Lung (tissue), 12 donors: ENCODE data around the gene ITGA7. TPM values are rescaled to one million over a fixed set of nuclear protein-coding genes. Genes with fewer than 3 reads are reported as not detected.
A peak's percentile ranks its signal among the peaks of the same experiment; 100 is the strongest.

ENCODE experiments used
- ATAC-seq: fragments of 200-7000 bp; cut with Tn5 transposase; one replicate; pipeline ENCODE4 v1.9.1; 2020; ENCODE audit warnings: moderate number of reproducible peaks; ENCODE audit not compliant: insufficient read depth, low FRiP score
- DNase-seq, 3 donors: peaks; one replicate each; pipeline ENCODE4 v3.0.0-alpha.2; 2013 to 2017
- H3K27ac ChIP-seq, 2 donors: one replicate each; pipeline ENCODE4 v1.5.1; 2013; ENCODE audit warnings: mild to moderate bottlenecking in 2 of 2, moderate library complexity in 2 of 2, control low read depth in 1 of 2, inconsistent platforms in 1 of 2, low read depth in 1 of 2, low read length in 1 of 2
- H3K27me3 ChIP-seq, 3 donors: one replicate each; pipeline ENCODE4 v1.5.1; 2013; ENCODE audit warnings: low read length in 2 of 3; ENCODE audit not compliant: control insufficient read depth in 3 of 3, insufficient read depth in 3 of 3
- H3K36me3 ChIP-seq, 4 donors: one replicate each; pipeline ENCODE4 v1.5.1; 2013; ENCODE audit warnings: low read length in 4 of 4, mild to moderate bottlenecking in 1 of 4, moderate library complexity in 1 of 4; ENCODE audit not compliant: control insufficient read depth in 4 of 4, insufficient read depth in 4 of 4
- H3K4me1 ChIP-seq, 5 donors: one replicate each; pipeline ENCODE4 v1.5.1; 2013; ENCODE audit warnings: low read length in 5 of 5, mild to moderate bottlenecking in 2 of 5, moderate library complexity in 1 of 5; ENCODE audit not compliant: control insufficient read depth in 5 of 5, insufficient read depth in 5 of 5
- H3K4me3 ChIP-seq: one replicate; pipeline ENCODE4 v1.5.1; 2013; ENCODE audit warnings: mild to moderate bottlenecking, control low read depth, moderate library complexity
- H3K9ac ChIP-seq, 2 donors: one replicate each; pipeline ENCODE4 v1.5.1; 2013; ENCODE audit warnings: low read length in 2 of 2, control low read depth in 1 of 2; ENCODE audit not compliant: insufficient read depth in 1 of 2
- H3K9me3 ChIP-seq, 4 donors: one replicate each; pipeline ENCODE4 v1.5.1; 2013; ENCODE audit warnings: low read length in 3 of 4, mild to moderate bottlenecking in 1 of 4, moderate library complexity in 1 of 4; ENCODE audit not compliant: control insufficient read depth in 4 of 4, insufficient read depth in 3 of 4
- WGBS, 2 donors: extraction: QIAGEN DNeasy Blood & Tissue Kit; methylation state at CpG; one replicate each; pipeline ENCODE4 v1.1.7; 2013; 5-methylcytosine and 5-hydroxymethylcytosine counted together
- polyA plus RNA-seq, 2 donors: library from polyadenylated mRNA; stranded (reverse); fragments of 200-250 nt; gene quantifications; one replicate each; pipeline ENCODE4 v1.2.1, GENCODE V29; 2013
- total RNA-seq, 2 donors: library from RNA; depleted of rRNA in 1 of 2; stranded (reverse); fragments of >200 nt in 1 of 2; gene quantifications; one replicate each; pipeline ENCODE4 v1.2.1, GENCODE V29; 2014 to 2021
- TF ChIP-seq, protein P1 (sequence below): IDR thresholded peaks from 2 replicates; pipeline ENCODE4 v1.5.1; 2012; ENCODE audit warnings: mild to moderate bottlenecking; ENCODE audit errors: control extremely low read depth, extremely low read depth
- donor health status: control.
- donor health status: control.
- donor health status: Bipolar disorder and iron deficiency.
- donor health status: healthy.
- donor health status: DM: yes; HTN: yes; CAD: no.

Gene ITGA7
- total and polyA plus RNA-seq, 4 donors = 8.2 to 28.4 (median 17.7) TPM

DNA sequence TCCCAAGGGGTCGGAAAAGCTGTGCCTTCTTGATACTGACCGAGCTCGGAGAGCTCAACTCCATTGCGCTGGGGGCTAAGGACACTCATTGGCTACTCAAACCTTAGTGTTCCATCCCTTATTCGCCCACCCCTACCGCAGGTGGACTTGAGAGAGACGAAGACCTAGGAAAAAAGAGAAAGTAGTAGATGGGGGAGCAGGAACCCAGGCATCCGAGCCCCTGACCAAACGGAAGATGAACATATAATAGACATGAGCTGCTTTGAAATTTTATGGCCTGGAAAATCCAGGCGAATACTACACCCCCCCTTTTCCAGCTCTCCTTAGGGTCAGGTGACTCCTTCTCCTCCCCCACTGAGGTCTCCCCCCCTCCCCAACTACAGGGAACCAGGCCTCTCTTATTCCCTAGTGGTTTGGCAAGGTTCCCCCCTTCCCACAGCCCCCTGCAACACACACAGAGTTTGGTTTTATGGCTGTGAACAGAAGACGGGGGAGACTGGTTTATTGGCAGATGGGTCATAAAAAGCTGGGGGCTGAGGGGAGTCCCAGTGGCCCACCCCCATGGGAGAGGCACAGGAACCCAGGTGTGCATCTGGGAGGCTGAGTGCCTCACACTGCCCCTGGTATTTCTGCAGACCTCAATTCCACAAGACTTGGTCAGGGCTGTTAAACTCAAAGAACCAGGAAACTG lies 36.8 kb upstream of the ITGA7 start:
- DNase-seq (no peak), ATAC-seq (no peak)
- no peak overlapping the region for H3K4me3 ChIP-seq
- peaks cover 2 to 34% (median 11%) of the 10 kb centered on the region in 5 donors for H3K4me1 ChIP-seq
- WGBS, 2 donors = 18 to 31% methylated on average over 11 of the region's 11 CpGs
- no peak overlapping the region for H3K27ac ChIP-seq
- TF ChIP-seq, protein P1, sequence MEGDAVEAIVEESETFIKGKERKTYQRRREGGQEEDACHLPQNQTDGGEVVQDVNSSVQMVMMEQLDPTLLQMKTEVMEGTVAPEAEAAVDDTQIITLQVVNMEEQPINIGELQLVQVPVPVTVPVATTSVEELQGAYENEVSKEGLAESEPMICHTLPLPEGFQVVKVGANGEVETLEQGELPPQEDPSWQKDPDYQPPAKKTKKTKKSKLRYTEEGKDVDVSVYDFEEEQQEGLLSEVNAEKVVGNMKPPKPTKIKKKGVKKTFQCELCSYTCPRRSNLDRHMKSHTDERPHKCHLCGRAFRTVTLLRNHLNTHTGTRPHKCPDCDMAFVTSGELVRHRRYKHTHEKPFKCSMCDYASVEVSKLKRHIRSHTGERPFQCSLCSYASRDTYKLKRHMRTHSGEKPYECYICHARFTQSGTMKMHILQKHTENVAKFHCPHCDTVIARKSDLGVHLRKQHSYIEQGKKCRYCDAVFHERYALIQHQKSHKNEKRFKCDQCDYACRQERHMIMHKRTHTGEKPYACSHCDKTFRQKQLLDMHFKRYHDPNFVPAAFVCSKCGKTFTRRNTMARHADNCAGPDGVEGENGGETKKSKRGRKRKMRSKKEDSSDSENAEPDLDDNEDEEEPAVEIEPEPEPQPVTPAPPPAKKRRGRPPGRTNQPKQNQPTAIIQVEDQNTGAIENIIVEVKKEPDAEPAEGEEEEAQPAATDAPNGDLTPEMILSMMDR = no peak
- H3K27me3 ChIP-seq = no peaks in the 10 kb centered on the region
- H3K9me3 ChIP-seq = no peaks in the 10 kb centered on the region
- H3K9ac ChIP-seq = peak overlapping the region; percentile 46 to 74
- H3K36me3 ChIP-seq = peaks cover 0 to 2% (median 0%) of the 10 kb centered on the region in 4 donors

DNA sequence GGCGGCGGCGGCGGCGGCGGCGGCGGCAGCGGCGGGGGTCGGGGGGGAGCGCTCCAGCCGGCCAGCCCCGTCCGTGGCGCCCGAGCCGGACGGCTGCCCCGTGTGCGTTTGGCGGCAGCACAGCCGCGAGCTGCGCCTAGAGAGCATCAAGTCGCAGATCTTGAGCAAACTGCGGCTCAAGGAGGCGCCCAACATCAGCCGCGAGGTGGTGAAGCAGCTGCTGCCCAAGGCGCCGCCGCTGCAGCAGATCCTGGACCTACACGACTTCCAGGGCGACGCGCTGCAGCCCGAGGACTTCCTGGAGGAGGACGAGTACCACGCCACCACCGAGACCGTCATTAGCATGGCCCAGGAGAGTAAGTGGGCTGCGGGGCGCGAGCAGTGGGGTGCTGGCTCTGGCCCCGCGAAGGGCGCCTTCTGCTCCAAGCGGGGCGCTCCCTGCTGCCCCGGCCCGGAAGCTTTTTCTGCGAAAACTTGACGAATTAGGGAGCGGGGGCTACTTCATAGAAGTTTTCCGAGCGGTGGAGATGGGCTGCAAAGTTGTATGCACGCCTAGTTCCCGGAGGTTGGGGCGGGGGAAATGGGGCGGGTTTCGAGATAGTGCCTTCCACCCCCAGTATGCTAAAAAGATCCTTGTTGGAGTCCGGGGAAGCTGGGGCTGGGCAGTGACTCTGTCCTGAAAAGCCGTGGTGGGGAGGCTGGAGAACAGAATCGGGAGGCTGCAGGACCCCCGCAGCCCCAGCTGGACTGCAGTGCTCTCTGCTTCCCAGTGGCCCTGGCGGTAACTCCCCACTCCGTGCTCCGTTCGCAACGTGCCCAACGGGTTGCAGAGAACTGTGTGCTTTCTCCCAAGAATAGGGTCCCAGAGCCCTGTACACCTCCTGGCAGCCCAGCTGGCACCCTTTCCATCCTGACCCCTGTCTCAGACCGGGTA lies 36.0 kb upstream of the ITGA7 start:
- H3K36me3 ChIP-seq = peaks cover 0 to under 1% (median 0%) of the 10 kb centered on the region in 4 donors
- 0 to 1% methylated on average over 62 to 73 of the region's 73 CpGs for WGBS, 2 donors
- peaks cover 2 to 34% (median 11%) of the 10 kb centered on the region in 5 donors for H3K4me1 ChIP-seq
- H3K9ac ChIP-seq = peak overlapping the region; percentile 46 to 74
- H3K27me3 ChIP-seq = no peaks in the 10 kb centered on the region
- peak overlapping the region in 1 of 2 donors; percentile 79 for H3K27ac ChIP-seq
- TF ChIP-seq, protein P1 = no peak
- DNase-seq (peak; percentile 79 to 88 (median 81)), ATAC-seq (peak; percentile 20)
- no peaks in the 10 kb centered on the region for H3K9me3 ChIP-seq
- H3K4me3 ChIP-seq = peak overlapping the region; percentile 57

DNA sequence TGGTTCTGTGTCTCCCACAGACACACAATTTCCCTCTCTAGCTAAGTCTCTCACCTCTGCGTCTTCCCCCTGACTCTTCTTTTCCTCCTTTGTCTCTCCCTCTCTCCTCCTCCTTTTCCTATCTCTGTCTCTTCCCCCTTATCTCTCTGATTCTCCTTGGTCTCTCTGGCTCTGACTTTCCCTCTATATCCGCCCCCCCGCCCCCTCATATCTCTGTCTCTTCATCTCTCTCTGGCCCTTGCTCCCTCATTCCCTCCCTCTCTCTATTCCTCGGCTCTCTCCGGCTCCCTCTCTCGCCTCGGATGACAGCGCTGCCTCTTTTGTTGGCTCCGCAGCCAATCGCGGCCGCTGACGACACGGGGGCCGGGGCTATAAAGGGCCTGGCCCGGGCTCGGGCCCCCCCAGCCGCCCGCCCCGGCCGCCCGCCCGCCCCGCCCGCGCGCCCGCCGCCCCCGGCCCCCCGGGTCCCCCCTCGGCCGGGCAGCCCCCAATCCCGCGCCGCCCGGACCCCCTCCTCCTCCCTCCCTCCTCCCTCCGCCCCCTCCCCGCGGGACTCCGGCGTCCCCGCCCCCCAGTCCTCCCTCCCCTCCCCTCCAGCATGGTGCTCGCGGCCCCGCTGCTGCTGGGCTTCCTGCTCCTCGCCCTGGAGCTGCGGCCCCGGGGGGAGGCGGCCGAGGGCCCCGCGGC lies 35.2 kb upstream of the ITGA7 start, which contains the start of gene GDF11:
GDF11 (plus strand) TSS at position 404 of the 687 bp plus-strand sequence; CDS start at position 599, 195 bp downstream.
- H3K27me3 ChIP-seq = no peaks in the 10 kb centered on the region
- ATAC-seq (peak; percentile 48), DNase-seq (peak; percentile 93 to 95 (median 94))
- TF ChIP-seq, protein P1 = no peak
- H3K9me3 ChIP-seq = no peaks in the 10 kb centered on the region
- peak within 1 kb of the TSS; percentile 22 to 79 for H3K27ac ChIP-seq
- peak within 1 kb of the TSS; percentile 57 for H3K4me3 ChIP-seq
- peaks cover 2 to 38% (median 11%) of the 10 kb centered on the region in 5 donors for H3K4me1 ChIP-seq
- WGBS, 2 donors = 1% methylated on average over 17 to 42 of the region's 53 CpGs
- no peaks in the 10 kb centered on the region for H3K36me3 ChIP-seq
- H3K9ac ChIP-seq = peak within 1 kb of the TSS; percentile 46 to 84
